Erythroblast (primary cell): ENCODE data around the gene BLACAT1.

Experiments
- DNase-seq, 2 experiments: peaks; one replicate each; lab custom pipeline; 2025; lab: John Stamatoyannopoulos, UW
- GATA1 ChIP-seq: IDR thresholded peaks from 2 replicates; pipeline ENCODE4 v1.6.1; 2011; ENCODE audit warnings: low read depth, mild to moderate bottlenecking, control low read depth, low read length, moderate library complexity
- POLR2A ChIP-seq: IDR thresholded peaks from 2 replicates; pipeline ENCODE4 v1.6.1; 2011; ENCODE audit warnings: mild to moderate bottlenecking, low read length

The BLACAT1 gene

DNA sequence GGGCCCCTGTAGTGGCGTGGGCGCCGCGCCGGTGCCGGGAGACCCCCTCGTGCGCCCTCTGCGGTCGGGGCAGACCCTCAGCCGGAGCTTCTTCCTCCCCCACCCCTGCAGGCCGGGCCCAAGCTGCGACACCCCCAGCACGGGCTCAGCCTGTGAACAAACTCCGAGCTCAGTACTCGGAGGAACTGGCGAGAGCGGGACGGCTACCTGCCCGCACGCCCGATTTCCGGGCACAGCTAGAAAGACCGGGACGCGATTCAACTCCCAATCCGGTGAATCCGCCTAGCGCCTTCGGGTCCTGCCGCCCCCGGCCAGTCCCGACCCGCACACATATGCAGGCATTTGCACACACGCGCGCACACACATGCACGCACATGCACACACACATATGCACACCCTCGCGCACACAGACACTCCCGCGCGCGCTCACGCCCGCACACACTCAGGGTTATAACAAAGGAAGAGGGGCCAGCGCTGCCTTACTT, 580 bp upstream of the BLACAT1 start:
- TF ChIP-seq POLR2A: no peak
- TF ChIP-seq GATA1: no peak
- DNase-seq: no peak

DNA sequence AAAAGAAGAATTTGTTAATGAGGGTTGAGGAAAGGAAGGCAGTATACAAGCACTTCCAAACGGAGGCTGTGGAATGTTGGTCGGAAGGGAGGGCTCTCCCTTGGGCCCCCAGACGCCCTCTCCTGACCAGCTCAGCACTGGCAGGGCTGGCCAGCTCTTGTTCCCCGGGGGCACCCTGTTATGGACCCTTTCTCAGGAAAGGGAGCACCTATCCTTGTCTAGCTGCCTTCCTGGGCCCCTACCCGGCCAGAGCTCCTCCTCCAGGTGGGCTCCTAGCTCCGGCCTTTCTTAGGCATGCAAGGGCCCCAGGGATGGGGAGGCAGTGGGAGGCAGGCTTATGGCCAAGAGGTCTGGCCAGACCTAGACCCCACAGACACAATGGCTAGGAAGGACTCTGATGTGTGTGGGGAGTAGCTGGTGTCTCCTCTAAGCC, 926 bp downstream of the BLACAT1 start:
- TF ChIP-seq POLR2A (no peak), GATA1 (no peak)
- no peak for DNase-seq

DNA sequence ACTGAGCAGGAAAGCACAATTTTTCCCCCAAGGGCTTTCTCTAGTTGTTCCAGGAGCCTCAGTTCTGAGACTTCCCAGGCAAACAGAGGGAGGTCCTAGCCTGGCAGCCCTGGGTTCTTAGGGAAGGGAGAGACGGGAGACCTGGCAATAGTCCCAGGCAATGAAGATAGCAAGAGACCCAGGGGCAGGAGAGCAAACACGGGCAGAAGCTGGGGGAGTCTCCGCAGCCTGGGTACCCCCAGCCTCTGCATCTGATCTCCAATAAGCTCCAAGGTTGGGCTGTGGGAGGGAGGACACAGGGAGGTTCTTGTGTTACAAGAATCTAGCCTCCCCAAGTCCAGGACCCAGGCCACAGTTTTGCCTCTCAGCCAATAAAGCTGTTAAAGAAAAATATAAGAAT, 2.4 kb downstream of the BLACAT1 start:
- no peak for TF ChIP-seq POLR2A
- no peak for TF ChIP-seq GATA1
- no peak for DNase-seq

DNA sequence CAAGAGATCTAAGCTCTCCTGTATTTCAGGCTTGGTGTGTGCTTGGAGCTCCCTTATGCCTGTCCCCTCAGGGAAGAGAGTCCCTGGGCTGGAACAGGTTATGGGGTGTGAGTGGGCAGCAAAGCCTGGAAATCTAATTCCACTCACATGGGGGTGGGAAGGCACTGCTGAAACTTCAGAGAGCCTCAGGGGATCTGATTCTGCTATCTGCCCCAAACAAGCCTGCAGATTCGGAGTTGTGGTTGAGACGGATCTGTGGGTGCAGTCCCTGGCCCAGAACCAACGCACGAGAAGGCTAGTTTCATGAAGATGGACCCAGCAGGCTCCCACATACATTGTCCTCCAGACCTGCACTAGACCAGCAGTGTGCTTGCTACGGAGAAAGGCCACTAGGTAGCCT, 2.9 kb downstream of the BLACAT1 start:
- no peak for DNase-seq
- no peak for TF ChIP-seq GATA1
- no peak for TF ChIP-seq POLR2A

DNA sequence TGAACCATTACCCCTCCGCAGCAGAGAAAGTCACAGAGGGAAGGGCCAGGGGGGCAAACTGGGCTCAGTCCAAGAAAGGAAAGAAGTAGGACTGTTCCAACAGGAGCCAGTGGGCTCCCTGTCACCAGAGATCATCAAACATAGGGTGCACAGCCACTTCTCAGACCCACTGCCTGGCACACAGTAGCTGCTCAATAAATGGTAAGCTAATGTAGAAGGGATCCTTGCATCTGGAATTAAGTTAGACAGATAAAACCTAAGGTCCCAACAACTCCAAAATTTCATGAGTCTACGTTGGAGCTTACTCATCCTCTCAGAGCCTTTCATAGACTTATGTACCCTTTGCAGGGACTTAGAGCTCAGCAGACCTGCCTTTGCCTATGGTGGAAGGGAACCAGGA, 3.5 kb downstream of the BLACAT1 start:
- DNase-seq: no peak
- TF ChIP-seq GATA1 (no peak), POLR2A (no peak)

DNA sequence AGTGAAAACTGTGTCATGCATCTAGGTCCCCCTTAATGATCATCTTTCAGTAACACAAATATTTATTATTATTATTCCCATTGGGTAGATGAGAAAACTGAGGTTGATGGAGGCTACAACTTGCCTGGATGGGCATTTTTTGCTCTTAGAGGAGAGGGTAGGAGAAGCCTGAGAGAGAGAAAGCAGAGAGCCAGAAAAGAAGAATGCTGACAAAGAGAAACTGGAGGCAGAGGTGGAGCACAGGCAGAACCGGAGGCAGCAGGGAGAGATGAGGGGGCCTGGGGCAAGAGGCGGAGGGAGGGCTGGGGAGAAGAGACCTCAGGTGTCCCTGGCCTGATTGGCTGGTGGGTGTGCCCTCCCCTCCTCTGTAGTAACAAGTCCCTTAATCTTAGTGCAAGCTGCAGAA, 4.1 kb downstream of the BLACAT1 start:
- TF ChIP-seq POLR2A: no peak
- no peak for TF ChIP-seq GATA1
- no peak for DNase-seq

DNA sequence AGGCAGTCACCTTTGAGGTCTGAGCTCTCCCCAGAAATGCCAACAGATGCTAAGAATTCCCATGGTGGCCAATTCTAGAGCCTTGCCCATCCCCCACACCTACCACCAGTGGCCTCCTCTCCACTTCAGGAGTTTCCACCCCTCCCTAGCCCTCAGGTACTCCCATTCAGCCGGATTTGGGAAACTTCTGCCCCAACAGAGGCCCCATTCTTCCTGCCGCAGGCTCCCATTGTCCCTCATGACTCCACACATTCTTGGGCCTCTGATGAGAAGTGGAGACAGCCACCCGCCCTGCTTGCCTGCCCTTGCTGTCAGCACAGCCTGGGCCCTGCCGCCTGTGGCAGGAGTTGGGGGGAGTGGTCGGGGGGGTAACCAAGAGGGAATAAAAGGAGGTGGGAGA, 4.6 kb downstream of the BLACAT1 start:
- no peak for DNase-seq
- TF ChIP-seq GATA1: no peak
- no peak for TF ChIP-seq POLR2A

DNA sequence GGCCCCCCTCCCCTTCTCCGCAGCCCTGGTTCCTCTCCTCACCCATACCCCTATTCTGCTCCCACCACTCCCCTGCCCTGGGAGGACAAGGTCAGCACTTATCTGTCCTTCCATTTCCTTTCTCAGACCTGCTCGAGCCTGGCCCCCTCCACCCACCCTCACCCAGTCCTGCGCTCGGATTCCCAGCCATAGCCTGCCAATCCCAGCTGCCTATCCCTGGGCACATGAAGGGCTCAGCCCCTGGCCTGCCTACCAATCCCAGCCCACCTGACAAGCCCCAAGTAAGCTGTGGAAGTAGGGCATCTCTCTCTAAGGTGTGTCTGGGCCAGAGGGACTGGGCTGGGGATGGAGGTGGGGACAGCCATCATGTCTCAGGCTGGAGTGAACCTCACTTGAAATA, 5.4 kb downstream of the BLACAT1 start:
- no peak for DNase-seq
- TF ChIP-seq POLR2A (no peak), GATA1 (no peak)

DNA sequence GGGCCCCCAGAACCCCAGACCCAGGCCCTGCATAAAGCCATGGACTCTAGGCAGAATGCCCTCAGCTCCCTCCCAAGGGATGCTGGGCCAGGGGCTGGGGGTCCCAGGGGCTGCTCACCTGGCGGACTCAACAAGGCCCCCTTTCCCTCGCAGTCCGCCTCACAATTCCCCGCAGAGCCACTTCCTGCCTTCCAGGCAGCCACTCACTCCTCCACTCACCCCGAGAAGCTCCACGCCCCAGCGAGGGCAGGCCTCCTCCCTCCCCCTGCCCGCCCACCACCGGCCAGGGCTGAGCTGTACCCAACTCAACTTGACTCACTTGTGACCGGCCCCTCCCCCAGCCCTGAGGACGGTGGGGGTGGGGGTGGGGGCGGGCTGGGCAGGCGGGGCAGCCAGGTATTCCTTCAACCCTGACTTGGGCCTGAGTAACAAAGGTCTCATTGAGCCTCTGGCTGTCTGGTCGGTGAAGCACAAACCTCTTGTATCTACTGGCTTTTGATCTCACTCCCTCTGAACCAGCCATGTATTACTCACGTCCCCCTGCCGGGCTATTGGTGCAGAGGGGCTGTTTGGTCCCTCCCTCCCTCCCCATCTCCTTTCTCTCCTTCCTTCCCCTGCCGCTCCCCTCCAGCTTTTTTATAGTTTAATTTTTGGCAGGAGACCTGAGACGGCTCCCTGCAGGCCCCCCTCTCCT, 5.9 kb downstream of the BLACAT1 start:
- DNase-seq: no peak
- no peak for TF ChIP-seq GATA1
- no peak for TF ChIP-seq POLR2A

DNA sequence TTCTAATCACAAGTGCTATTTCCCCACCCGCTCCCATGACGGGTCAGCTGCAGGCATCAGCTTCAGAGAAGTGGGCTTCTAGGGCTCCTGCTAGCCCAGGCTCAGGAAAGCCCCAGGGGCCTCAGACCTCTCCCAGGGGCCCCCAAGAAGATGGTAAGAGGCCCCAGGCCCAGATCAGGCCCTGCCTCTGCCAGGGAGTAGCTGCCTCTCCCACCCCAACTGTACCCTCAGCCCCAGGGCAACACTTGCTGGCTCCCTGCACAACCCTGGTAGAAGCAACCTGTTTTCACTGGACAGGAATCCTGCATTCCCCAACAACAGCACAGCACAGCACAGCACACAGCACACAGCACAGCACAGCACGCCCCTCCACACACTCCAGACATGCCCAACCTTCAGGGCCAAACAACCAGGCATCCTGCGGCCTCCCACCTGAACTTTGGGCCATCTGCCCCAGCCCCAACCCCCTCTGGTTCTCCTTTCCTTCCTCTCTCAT, 6.5 kb downstream of the BLACAT1 start:
- no peak for TF ChIP-seq GATA1
- TF ChIP-seq POLR2A: no peak

DNA sequence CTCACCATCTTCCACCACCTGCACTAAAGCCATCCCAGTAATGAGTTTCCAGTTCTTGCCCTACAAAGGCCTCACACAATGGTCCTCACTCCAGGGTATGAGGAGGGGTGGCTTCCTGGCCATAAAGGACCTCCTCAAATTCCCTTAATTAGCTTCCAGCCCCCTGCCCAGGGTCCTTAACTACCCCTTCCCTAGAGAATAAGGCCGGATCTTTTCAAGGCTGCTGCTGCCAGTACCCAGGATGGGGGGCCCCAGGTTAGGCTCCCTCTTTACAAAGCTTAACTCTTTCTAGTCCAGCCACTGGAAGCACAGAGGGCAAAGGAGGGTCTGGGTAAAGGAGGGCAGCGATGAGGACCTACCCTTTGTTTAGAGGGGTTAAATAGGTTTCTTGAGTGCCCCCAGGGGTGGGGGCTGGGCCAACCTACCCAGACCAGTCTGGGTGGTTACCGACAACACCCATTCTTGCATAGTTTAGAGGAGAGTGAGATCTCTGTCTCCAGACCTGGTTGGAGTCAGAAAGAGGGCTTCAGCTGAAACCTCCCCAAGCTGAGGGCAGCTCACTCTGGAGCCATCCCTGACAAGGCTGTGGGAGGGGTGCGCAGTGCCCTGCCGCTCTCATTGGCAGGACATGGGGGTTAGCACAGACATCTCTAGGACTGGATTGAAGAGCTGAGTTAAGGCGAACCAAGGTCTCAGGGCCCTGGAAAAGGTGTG, 7.1 kb downstream of the BLACAT1 start:
- no peak for TF ChIP-seq POLR2A
- TF ChIP-seq GATA1: no peak
- DNase-seq: no peak

More for the DNA sequence above, 6.5 kb downstream of the BLACAT1 start:
- no peak for DNase-seq

DNA sequence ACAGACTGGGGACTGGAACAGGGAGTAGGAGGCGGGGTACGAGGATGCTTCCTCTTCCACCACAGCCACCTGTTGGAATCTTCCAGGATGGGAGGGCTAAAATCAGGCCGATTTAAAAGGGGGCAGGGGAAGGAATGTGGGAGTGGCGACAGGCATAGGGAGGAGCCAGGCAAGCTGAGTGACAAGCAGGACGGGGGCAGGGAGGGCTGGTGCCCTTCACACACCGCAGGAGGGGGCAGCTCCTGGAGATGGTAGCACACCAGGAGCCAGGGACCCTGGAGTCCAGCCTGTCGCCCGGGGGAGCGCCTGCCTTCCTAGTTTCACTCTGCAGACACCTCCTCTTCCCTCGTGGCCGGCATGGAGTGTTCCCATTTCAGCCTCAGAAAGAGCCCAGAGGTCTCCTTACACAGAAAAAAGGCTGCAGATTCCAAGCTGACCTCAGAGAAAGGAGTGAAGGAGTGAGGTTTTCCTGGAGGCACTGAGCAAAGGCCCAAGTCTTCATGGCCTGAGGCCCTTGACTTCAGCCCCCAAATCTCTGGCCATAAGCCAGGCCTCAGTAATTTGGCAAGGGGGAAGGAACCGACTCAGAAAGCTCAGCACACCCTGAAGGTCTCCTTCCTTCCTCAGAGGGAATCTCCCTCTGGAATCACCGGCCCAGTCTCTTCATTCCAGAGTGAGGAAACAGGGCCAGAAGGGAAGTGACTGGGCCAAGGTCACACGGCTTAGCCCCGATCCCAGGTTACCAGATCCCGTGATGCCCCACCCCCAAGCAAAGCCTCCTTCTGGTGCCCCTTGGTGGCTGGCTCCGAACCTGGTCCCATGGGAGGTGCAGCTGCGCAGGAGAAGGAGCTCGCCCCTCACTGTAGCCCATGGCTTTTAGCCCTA, 8.1 kb downstream of the BLACAT1 start:
- DNase-seq: no peak
- TF ChIP-seq POLR2A (no peak), GATA1 (no peak)

DNA sequence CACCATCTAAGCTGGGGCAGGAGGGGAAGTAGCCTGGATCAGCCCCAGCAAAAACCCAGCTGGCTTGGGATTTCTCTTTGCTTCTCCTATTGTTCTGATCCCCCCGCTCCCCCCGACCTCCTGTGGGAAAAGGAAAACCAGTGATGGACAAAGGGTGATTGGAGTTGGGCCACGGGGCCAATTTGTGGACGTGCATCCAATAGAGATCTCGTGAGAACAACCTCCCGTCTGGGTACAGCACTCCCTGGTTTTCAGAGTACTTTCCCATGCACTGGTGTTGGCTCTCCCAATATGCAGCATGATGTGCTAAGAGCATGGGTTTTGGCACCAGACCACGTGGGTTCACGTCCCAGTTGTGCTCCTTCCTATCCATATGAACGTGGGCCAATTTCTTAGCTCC, 9.0 kb downstream of the BLACAT1 start:
- DNase-seq: no peak
- TF ChIP-seq GATA1 (no peak), POLR2A (no peak)
